ENCODE results near the gene ABCC6. TPM values are rescaled to one million over a fixed set of nuclear protein-coding genes. Genes with fewer than 3 reads are reported as not detected.

ABCC6 gene
- total and polyA plus RNA-seq, 2 donors (not counting 1 experiment from before 2014, with no cell fraction given), result 0.27 TPM; not detected in 1

- Histone ChIP-seq H3K27ac (ENCODE audit: low read length in 2 of 2) (no peak overlapping the region), H4K20me1 (ENCODE audit: control insufficient read depth, insufficient read depth, low read length, poor library complexity, severe bottlenecking) (no peaks in the 10 kb centered on the region), H3K9ac (ENCODE audit: low read length) (no peak overlapping the region), H3K27me3 (replicated peaks in 1 of 4; ENCODE audit: control extremely low read depth in 1 of 4, control insufficient read depth in 3 of 4, insufficient read depth in 4 of 4, low read length in 3 of 4) (no peaks in the 10 kb centered on the region), H3K9me3 (ENCODE audit: control extremely low read depth in 1 of 3, control insufficient read depth in 2 of 3, insufficient read depth in 1 of 3, low read length in 2 of 3) (peaks cover 3 to 37% (median 17%) of the 10 kb centered on the region in 3 donors), H3K36me3 (replicated peaks in 1 of 2; ENCODE audit: control extremely low read depth in 1 of 2, control insufficient read depth in 1 of 2, extremely low read depth in 1 of 2, insufficient read depth in 2 of 2, low read length in 1 of 2) (peaks cover 19 to 75% of the 10 kb centered on the region in 2 experiments), H3K4me1 (ENCODE audit: control insufficient read depth in 2 of 2, insufficient read depth in 2 of 2, low read length in 2 of 2) (no peaks in the 10 kb centered on the region), H3K4me2 (replicated peaks; ENCODE audit: low read depth, low read length, poor library complexity, severe bottlenecking) (no peak overlapping the region), H3K79me2 (ENCODE audit: control insufficient read depth, insufficient read depth, low read length) (no peaks in the 10 kb centered on the region), H2AFZ (ENCODE audit: insufficient read depth, low read depth, low read length, poor library complexity, severe bottlenecking) (no peak overlapping the region), H3K4me3 (ENCODE audit: control extremely low read depth in 1 of 5, extremely low read depth in 1 of 5, insufficient read depth in 1 of 5, low read depth in 2 of 5, low read length in 4 of 5) (no peak overlapping the region)
- TF ChIP-seq CTCF (IDR thresholded peaks at IDR 0.05), result no peak
- TF ChIP-seq EZH2 (IDR thresholded peaks at IDR 0.05; ENCODE audit: borderline replicate concordance, insufficient read depth, low read depth, low read length, poor library complexity, severe bottlenecking), result no peak
- intact Hi-C loops (cut with micrococcal nuclease), result no loop called here
- no peaks in the 10 kb centered on the region for H3K4me1 Mint-ChIP-seq
- H3K9me3 Mint-ChIP-seq (ENCODE audit: insufficient read depth), result peaks cover 3% of the 10 kb centered on the region
- DNase-seq, result no peak
- no peak overlapping the region for H3K27ac Mint-ChIP-seq
- H3K27me3 Mint-ChIP-seq, result no peaks in the 10 kb centered on the region
- no peak for ATAC-seq (ENCODE audit: low read depth)
- CTCF ChIA-PET, result interaction anchor here (0.6 kb wide), 1 partner anchor 351 kb away, joined by 6 read pairs; no protein-coding TSS in a partner anchor
- POLR2A ChIA-PET, result no interaction called here
- H3K4me3 Mint-ChIP-seq, result no peak overlapping the region
- 100% methylated on average over 2 of the region's 7 CpGs for WGBS (ENCODE audit: insufficient coverage)
These were observed 106.5 kb downstream of the ABCC6 start for GRCh38 chr16:16116841-16117240.

GRCh38 chr16:16113076-16113475 lies 110.2 kb downstream of the ABCC6 start:
- H2AFZ ChIP-seq (ENCODE audit: insufficient read depth, low read depth, low read length, poor library complexity, severe bottlenecking), result no peak overlapping the region
- Mint-ChIP-seq H3K4me1 (no peaks in the 10 kb centered on the region), H3K9me3 (ENCODE audit: insufficient read depth) (peaks cover 3% of the 10 kb centered on the region), H3K27ac (no peak overlapping the region), H3K27me3 (no peaks in the 10 kb centered on the region), H3K4me3 (no peak overlapping the region)
- H3K36me3 ChIP-seq (replicated peaks in 1 of 2; ENCODE audit: control extremely low read depth in 1 of 2, control insufficient read depth in 1 of 2, extremely low read depth in 1 of 2, insufficient read depth in 2 of 2, low read length in 1 of 2), result peaks cover 19 to 69% of the 10 kb centered on the region in 2 experiments
- no peak overlapping the region for H3K4me3 ChIP-seq (ENCODE audit: control extremely low read depth in 1 of 5, extremely low read depth in 1 of 5, insufficient read depth in 1 of 5, low read depth in 2 of 5, low read length in 4 of 5)
- CTCF ChIA-PET, result no interaction called here
- no peaks in the 10 kb centered on the region for H3K4me1 ChIP-seq (ENCODE audit: control insufficient read depth in 2 of 2, insufficient read depth in 2 of 2, low read length in 2 of 2)
- H3K79me2 ChIP-seq (ENCODE audit: control insufficient read depth, insufficient read depth, low read length), result no peaks in the 10 kb centered on the region
- no peaks in the 10 kb centered on the region for H3K27me3 ChIP-seq (replicated peaks in 1 of 4; ENCODE audit: control extremely low read depth in 1 of 4, control insufficient read depth in 3 of 4, insufficient read depth in 4 of 4, low read length in 3 of 4)
- no peak overlapping the region for H3K9ac ChIP-seq (ENCODE audit: low read length)
- WGBS (ENCODE audit: insufficient coverage), result 100% methylated on average over 5 of the region's 8 CpGs
- H4K20me1 ChIP-seq (ENCODE audit: control insufficient read depth, insufficient read depth, low read length, poor library complexity, severe bottlenecking), result no peaks in the 10 kb centered on the region
- no peak for TF ChIP-seq EZH2 (IDR thresholded peaks at IDR 0.05; ENCODE audit: borderline replicate concordance, insufficient read depth, low read depth, low read length, poor library complexity, severe bottlenecking)
- TF ChIP-seq CTCF (IDR thresholded peaks at IDR 0.05), result no peak
- DNase-seq (no peak), ATAC-seq (ENCODE audit: low read depth) (no peak)
- intact Hi-C loops (cut with micrococcal nuclease), result no loop called here
- H3K27ac ChIP-seq (ENCODE audit: low read length in 2 of 2), result no peak overlapping the region
- POLR2A ChIA-PET, result no interaction called here
- no peak overlapping the region for H3K4me2 ChIP-seq (replicated peaks; ENCODE audit: low read depth, low read length, poor library complexity, severe bottlenecking)
- peaks cover 1 to 24% (median 10%) of the 10 kb centered on the region in 3 donors for H3K9me3 ChIP-seq (ENCODE audit: control extremely low read depth in 1 of 3, control insufficient read depth in 2 of 3, insufficient read depth in 1 of 3, low read length in 2 of 3)
